H7 (cell line): ENCODE data around the gene SLC13A3. TPM values are rescaled to one million over a fixed set of nuclear protein-coding genes. Genes with fewer than 3 reads are reported as not detected.

Experiments used
- DNase-seq: peaks from one replicate; pipeline ENCODE4 v3.0.0; 2012
- H3K27me3 ChIP-seq: 2 replicates; pipeline ENCODE4 v1.6.0; 2011; ENCODE audit warnings: mild to moderate bottlenecking, low read length; ENCODE audit not compliant: control insufficient read depth, insufficient read depth
- H3K36me3 ChIP-seq: replicated peaks from 2 replicates; pipeline ENCODE4 v1.5.1; 2011; ENCODE audit warnings: low read length; ENCODE audit not compliant: control insufficient read depth, insufficient read depth
- H3K4me3 ChIP-seq: 2 replicates; pipeline ENCODE4 v1.5.1; 2011; ENCODE audit warnings: low read depth, mild to moderate bottlenecking, control low read depth, low read length, moderate library complexity; ENCODE audit not compliant: insufficient read depth
- total RNA-seq: library from RNA; depleted of rRNA; stranded (reverse); fragments of >200 nt; shearing (Covaris generic); gene quantifications from 2 replicates; pipeline ENCODE4 v1.2.3, GENCODE V29; 2014

Gene SLC13A3
- total RNA-seq, 1 experiment from 2014 or later, result 6.9 TPM

- Histone ChIP-seq H3K27me3 (no peaks in the 10 kb centered on the region), H3K36me3 (no peaks in the 10 kb centered on the region), H3K4me3 (no peak overlapping the region)
- peak; percentile 65 for DNase-seq
These were observed 29.1 kb downstream of the SLC13A3 start for GRCh38 chr20:46622165-46622564.

GRCh38 chr20:46621492-46621891 lies 29.8 kb downstream of the SLC13A3 start:
- DNase-seq, result no peak
- H3K4me3 ChIP-seq, result no peak overlapping the region
- H3K27me3 ChIP-seq, result no peaks in the 10 kb centered on the region
- no peaks in the 10 kb centered on the region for H3K36me3 ChIP-seq

- DNase-seq, result no peak
These were observed 31.8 kb downstream of the SLC13A3 start for GRCh38 chr20:46619445-46619844.

GRCh38 chr20:46618316-46619100 lies 32.8 kb downstream of the SLC13A3 start:
- Histone ChIP-seq H3K27me3 (no peaks in the 10 kb centered on the region), H3K4me3 (no peak overlapping the region), H3K36me3 (no peaks in the 10 kb centered on the region)
- DNase-seq, result no peak

More at GRCh38 chr20:46619445-46619844, 31.8 kb downstream of the SLC13A3 start:
- Histone ChIP-seq H3K4me3 (no peak overlapping the region), H3K27me3 (no peaks in the 10 kb centered on the region), H3K36me3 (no peaks in the 10 kb centered on the region)

GRCh38 chr20:46614503-46614902 lies 36.8 kb downstream of the SLC13A3 start:
- Histone ChIP-seq H3K36me3 (no peaks in the 10 kb centered on the region), H3K4me3 (no peak overlapping the region), H3K27me3 (no peaks in the 10 kb centered on the region)
- DNase-seq, result no peak

- Histone ChIP-seq H3K4me3 (no peak overlapping the region), H3K27me3 (no peaks in the 10 kb centered on the region), H3K36me3 (no peaks in the 10 kb centered on the region)
- no peak for DNase-seq
These were observed 41.1 kb downstream of the SLC13A3 start for GRCh38 chr20:46610145-46610544.

- Histone ChIP-seq H3K27me3 (no peaks in the 10 kb centered on the region), H3K4me3 (no peak overlapping the region), H3K36me3 (no peaks in the 10 kb centered on the region)
- no peak for DNase-seq
These were observed 42.2 kb downstream of the SLC13A3 start for GRCh38 chr20:46609043-46609442.

- DNase-seq, result no peak
- Histone ChIP-seq H3K27me3 (no peaks in the 10 kb centered on the region), H3K36me3 (no peaks in the 10 kb centered on the region), H3K4me3 (no peak overlapping the region)
These were observed 43.3 kb downstream of the SLC13A3 start for GRCh38 chr20:46607849-46608497.

GRCh38 chr20:46607191-46607848 lies 43.9 kb downstream of the SLC13A3 start:
- DNase-seq, result no peak
- no peak overlapping the region for H3K4me3 ChIP-seq

GRCh38 chr20:46606817-46607190 lies 44.5 kb downstream of the SLC13A3 start:
- Histone ChIP-seq H3K36me3 (no peaks in the 10 kb centered on the region), H3K27me3 (no peaks in the 10 kb centered on the region), H3K4me3 (no peak overlapping the region)
- no peak for DNase-seq

More at GRCh38 chr20:46607191-46607848, 43.9 kb downstream of the SLC13A3 start:
- no peaks in the 10 kb centered on the region for H3K36me3 ChIP-seq
- no peaks in the 10 kb centered on the region for H3K27me3 ChIP-seq

GRCh38 chr20:46605978-46606816 lies 45.1 kb downstream of the SLC13A3 start:
- no peak overlapping the region for H3K4me3 ChIP-seq
- DNase-seq, result no peak
- no peaks in the 10 kb centered on the region for H3K36me3 ChIP-seq
- no peaks in the 10 kb centered on the region for H3K27me3 ChIP-seq

GRCh38 chr20:46605181-46605580 lies 46.1 kb downstream of the SLC13A3 start:
- Histone ChIP-seq H3K27me3 (no peaks in the 10 kb centered on the region), H3K4me3 (no peak overlapping the region), H3K36me3 (no peaks in the 10 kb centered on the region)
- DNase-seq, result no peak

- Histone ChIP-seq H3K36me3 (no peaks in the 10 kb centered on the region), H3K27me3 (no peaks in the 10 kb centered on the region), H3K4me3 (no peak overlapping the region)
- DNase-seq, result no peak
These were observed 46.6 kb downstream of the SLC13A3 start for GRCh38 chr20:46604551-46605133.

- H3K4me3 ChIP-seq, result no peak overlapping the region
- no peaks in the 10 kb centered on the region for H3K27me3 ChIP-seq
- H3K36me3 ChIP-seq, result no peaks in the 10 kb centered on the region
- DNase-seq, result no peak
These were observed 48.8 kb downstream of the SLC13A3 start for GRCh38 chr20:46602429-46602828.
